Neuronal stem cell (in vitro differentiated cells): ENCODE measurements around the gene MYADML2.

Source experiments
- DNase-seq: peaks from one replicate; pipeline ENCODE4 v3.0.0-alpha.2; 2013; ENCODE audit warnings: low spot score
- H2AFZ ChIP-seq: one replicate; pipeline ENCODE4 v1.6.1; 2013; ENCODE audit warnings: mild to moderate bottlenecking, low read length, inconsistent platforms
- H2AK5ac ChIP-seq: 2 replicates; pipeline ENCODE4 v1.6.1; 2013; ENCODE audit warnings: low read depth, mild to moderate bottlenecking, inconsistent platforms, low read length, moderate library complexity, mixed read lengths
- H2BK120ac ChIP-seq: 2 replicates; pipeline ENCODE4 v1.6.1; 2013; ENCODE audit warnings: low read depth, mild to moderate bottlenecking, inconsistent platforms, low read length, moderate library complexity, mixed read lengths
- H2BK12ac ChIP-seq: one replicate; pipeline ENCODE4 v1.6.1; 2013; ENCODE audit warnings: low read length, inconsistent platforms
- H2BK15ac ChIP-seq: 2 replicates; pipeline ENCODE4 v1.6.1; 2013; ENCODE audit warnings: mild to moderate bottlenecking, low read length, inconsistent platforms, mixed read lengths
- H2BK5ac ChIP-seq: one replicate; pipeline ENCODE4 v1.6.1; 2013; ENCODE audit warnings: inconsistent platforms, mild to moderate bottlenecking, low read length, moderate library complexity
- H3K14ac ChIP-seq: one replicate; pipeline ENCODE4 v1.6.1; 2013; ENCODE audit warnings: low read length, inconsistent platforms
- H3K18ac ChIP-seq: 2 replicates; pipeline ENCODE4 v1.6.1; 2013; ENCODE audit warnings: low read length, inconsistent platforms
- H3K23ac ChIP-seq: 2 replicates; pipeline ENCODE4 v1.6.1; 2013; ENCODE audit warnings: low read depth, mild to moderate bottlenecking, mixed read lengths, low read length, inconsistent platforms; ENCODE audit not compliant: poor library complexity
- H3K27ac ChIP-seq: replicated peaks from 3 replicates; pipeline ENCODE4 v1.5.1; 2013; ENCODE audit warnings: low read length, inconsistent platforms
- H3K27me3 ChIP-seq, 3 experiments: 2 replicates each; pipeline ENCODE4 v1.6.1; 2013; ENCODE audit warnings: low read length in 3 of 3, mild to moderate bottlenecking in 2 of 3, inconsistent platforms in 1 of 3, low read depth in 1 of 3, mixed read lengths in 1 of 3, moderate library complexity in 1 of 3; ENCODE audit not compliant: control insufficient read depth in 3 of 3, insufficient read depth in 3 of 3
- H3K36me3 ChIP-seq, 2 donors: replicated peaks in 1 of 2; 2 replicates each; pipeline ENCODE4 v1.6.1; 2013; ENCODE audit warnings: low read length in 2 of 2; ENCODE audit not compliant: control insufficient read depth in 2 of 2, insufficient read depth in 2 of 2
- H3K4ac ChIP-seq: 2 replicates; pipeline ENCODE4 v1.6.1; 2013; ENCODE audit warnings: inconsistent platforms, mild to moderate bottlenecking, low read length, moderate library complexity
- H3K4me1 ChIP-seq, 2 donors: 1 replicate in 1 of 2; 2 replicates in 1 of 2; pipeline ENCODE4 v1.6.1; 2013; ENCODE audit warnings: low read length in 2 of 2, low read depth in 1 of 2; ENCODE audit not compliant: control insufficient read depth in 2 of 2, insufficient read depth in 1 of 2
- H3K4me2 ChIP-seq: one replicate; pipeline ENCODE4 v1.6.1; 2013; ENCODE audit warnings: mild to moderate bottlenecking, low read length, inconsistent platforms; ENCODE audit not compliant: insufficient read depth, poor library complexity, severe bottlenecking
- H3K4me3 ChIP-seq, 2 donors: 2 replicates each; pipeline ENCODE4 v1.5.1; 2013; ENCODE audit warnings: low read length in 2 of 2, mild to moderate bottlenecking in 2 of 2, inconsistent platforms in 1 of 2, moderate library complexity in 1 of 2
- H3K79me1 ChIP-seq: one replicate; pipeline ENCODE4 v1.6.1; 2013; ENCODE audit warnings: low read depth, mild to moderate bottlenecking, inconsistent platforms, low read length, moderate library complexity
- H3K9ac ChIP-seq: one replicate; pipeline ENCODE4 v1.6.1; 2013; ENCODE audit warnings: mild to moderate bottlenecking, low read depth, low read length, inconsistent platforms; ENCODE audit not compliant: poor library complexity
- H3K9me3 ChIP-seq, 2 donors: replicated peaks in 1 of 2; 2 replicates each; pipeline versions ENCODE3 to v1.6.1; 2013; ENCODE audit warnings: low read length in 2 of 2, mild to moderate bottlenecking in 2 of 2, inconsistent platforms in 1 of 2, low read depth in 1 of 2, mixed read lengths in 1 of 2, moderate library complexity in 1 of 2; ENCODE audit not compliant: control insufficient read depth in 2 of 2, insufficient read depth in 1 of 2
- H4K8ac ChIP-seq: one replicate; pipeline ENCODE4 v1.6.1; 2013; ENCODE audit warnings: low read depth, mild to moderate bottlenecking, inconsistent platforms, low read length, moderate library complexity
- H4K91ac ChIP-seq: one replicate; pipeline ENCODE4 v1.6.1; 2013; ENCODE audit warnings: low read length, low read depth, mild to moderate bottlenecking, inconsistent platforms; ENCODE audit not compliant: poor library complexity
- WGBS, 2 donors: extraction: QIAGEN DNeasy Blood & Tissue Kit; methylation state at CpG; one replicate each; pipeline ENCODE4 v1.1.7; 2013; ENCODE audit warnings: missing lambda C conversion rate in 2 of 2, mixed read lengths in 1 of 2; ENCODE audit not compliant: insufficient read length in 2 of 2, insufficient replicate concordance in 1 of 2; ENCODE audit errors: extremely low coverage in 2 of 2; 5-methylcytosine and 5-hydroxymethylcytosine counted together

Gene MYADML2

GRCh38 chr17:81957691-81958432 is 10.8 kb upstream of the MYADML2 start:
- H2BK15ac ChIP-seq: peak overlapping the region; percentile 17
- H2BK120ac ChIP-seq: no peak overlapping the region
- H2BK5ac ChIP-seq: no peak overlapping the region
- H4K91ac ChIP-seq: no peak overlapping the region
- no peak overlapping the region for H4K8ac ChIP-seq
- H3K79me1 ChIP-seq: peaks cover 1% of the 10 kb centered on the region
- H3K4ac ChIP-seq: no peak overlapping the region
- peaks cover 2 to 4% of the 10 kb centered on the region in 2 donors for H3K4me1 ChIP-seq
- H3K18ac ChIP-seq: no peak overlapping the region
- H3K14ac ChIP-seq: no peak overlapping the region
- no peaks in the 10 kb centered on the region for H3K36me3 ChIP-seq
- WGBS, 2 donors: no CpG with 5 or more reads among the region's 19 CpGs
- peak overlapping the region; percentile 98 for H2BK12ac ChIP-seq
- no peak overlapping the region for H3K23ac ChIP-seq
- no peak overlapping the region for H2AFZ ChIP-seq
- no peaks in the 10 kb centered on the region for H3K9me3 ChIP-seq
- no peak overlapping the region for H3K9ac ChIP-seq
- H2AK5ac ChIP-seq: peak overlapping the region; percentile 75
- DNase-seq: no peak
- H3K27me3 ChIP-seq: peaks cover 28 to 66% (median 54%) of the 10 kb centered on the region in 3 experiments
- no peak overlapping the region for H3K4me2 ChIP-seq
- H3K4me3 ChIP-seq: no peak overlapping the region
- H3K27ac ChIP-seq: no peak overlapping the region

GRCh38 chr17:81956607-81957589 is 9.9 kb upstream of the MYADML2 start:
- H3K18ac ChIP-seq: peak overlapping the region; percentile 71
- no peak overlapping the region for H3K4me2 ChIP-seq
- no CpG with 5 or more reads among the region's 45 CpGs for WGBS, 2 donors
- no peak overlapping the region for H3K4ac ChIP-seq
- no peaks in the 10 kb centered on the region for H3K79me1 ChIP-seq
- H2BK5ac ChIP-seq: peak overlapping the region; percentile 82
- H3K4me1 ChIP-seq: peaks cover 0 to 7% of the 10 kb centered on the region in 2 donors
- H3K23ac ChIP-seq: peak overlapping the region; percentile 85
- peak overlapping the region; percentile 80 for H3K9ac ChIP-seq
- H3K27me3 ChIP-seq: peaks cover 21 to 57% (median 45%) of the 10 kb centered on the region in 3 experiments
- peak overlapping the region; percentile 55 for H2BK15ac ChIP-seq
- H4K8ac ChIP-seq: no peak overlapping the region
- no peak overlapping the region for H2BK120ac ChIP-seq
- H2AFZ ChIP-seq: peak overlapping the region; percentile 35
- no peak for DNase-seq
- no peaks in the 10 kb centered on the region for H3K9me3 ChIP-seq
- H4K91ac ChIP-seq: no peak overlapping the region
- H3K36me3 ChIP-seq: no peaks in the 10 kb centered on the region
- H3K14ac ChIP-seq: no peak overlapping the region
- H3K4me3 ChIP-seq: no peak overlapping the region
- H2AK5ac ChIP-seq: peak overlapping the region; percentile 68
- peak overlapping the region; percentile 94 for H2BK12ac ChIP-seq
- no peak overlapping the region for H3K27ac ChIP-seq

DNA sequence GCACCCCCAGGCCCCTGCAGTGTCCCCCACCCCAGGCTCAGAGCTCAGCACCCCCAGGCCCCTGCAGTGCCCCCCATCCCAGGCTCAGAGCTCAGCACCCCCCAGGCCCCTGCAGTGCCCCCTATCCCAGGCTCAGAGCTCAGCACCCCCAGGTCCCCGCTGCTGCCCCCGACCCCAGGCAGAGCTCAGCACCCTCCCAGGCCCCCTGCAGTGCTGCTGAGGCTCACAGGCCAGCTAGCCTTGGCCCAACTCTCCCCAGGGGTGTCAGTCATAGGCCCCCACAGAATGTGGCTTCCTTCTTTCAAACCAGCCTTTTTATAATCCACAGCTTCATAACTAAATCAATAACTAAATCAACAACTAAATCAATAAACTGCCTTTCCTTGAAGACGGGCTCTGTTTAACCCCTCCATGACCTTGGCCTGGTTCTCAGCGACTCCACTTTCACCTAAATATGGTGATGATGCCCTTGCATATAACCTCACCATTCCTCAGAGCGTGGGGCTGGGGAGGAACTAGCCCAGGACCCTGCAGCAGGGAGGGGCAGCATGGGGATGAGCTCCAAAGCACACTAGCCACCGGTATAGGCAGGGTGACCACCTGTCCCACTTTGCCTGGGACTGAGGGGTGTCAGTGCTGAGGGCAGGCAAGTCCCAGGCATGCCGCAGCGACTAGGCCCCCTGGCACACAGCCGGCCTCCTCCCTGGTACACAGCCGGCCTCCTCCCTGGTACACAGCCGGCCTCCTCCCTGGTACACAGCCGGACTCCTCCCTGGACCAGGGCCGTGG is 8.9 kb upstream of the MYADML2 start:
- no peak overlapping the region for H3K14ac ChIP-seq
- H3K9ac ChIP-seq: no peak overlapping the region
- H2BK12ac ChIP-seq: no peak overlapping the region
- no peaks in the 10 kb centered on the region for H3K9me3 ChIP-seq
- H2AFZ ChIP-seq: peak overlapping the region; percentile 24
- no peak overlapping the region for H4K8ac ChIP-seq
- no peak for DNase-seq
- no peaks in the 10 kb centered on the region for H3K36me3 ChIP-seq
- no peak overlapping the region for H2BK15ac ChIP-seq
- H3K27ac ChIP-seq: no peak overlapping the region
- H4K91ac ChIP-seq: no peak overlapping the region
- no peak overlapping the region for H3K4me2 ChIP-seq
- peaks cover 16 to 50% (median 37%) of the 10 kb centered on the region in 3 experiments for H3K27me3 ChIP-seq
- peaks cover 0 to 5% of the 10 kb centered on the region in 2 donors for H3K4me1 ChIP-seq
- no peaks in the 10 kb centered on the region for H3K79me1 ChIP-seq
- no peak overlapping the region for H3K4ac ChIP-seq
- no peak overlapping the region for H2BK120ac ChIP-seq
- no peak overlapping the region for H3K4me3 ChIP-seq
- no CpG with 5 or more reads among the region's 13 CpGs for WGBS, 2 donors
- no peak overlapping the region for H3K18ac ChIP-seq
- no peak overlapping the region for H3K23ac ChIP-seq
- H2AK5ac ChIP-seq: peak overlapping the region; percentile 68
- peak overlapping the region; percentile 82 for H2BK5ac ChIP-seq
